ENCODE measurements around the gene WDR27.

DNA sequence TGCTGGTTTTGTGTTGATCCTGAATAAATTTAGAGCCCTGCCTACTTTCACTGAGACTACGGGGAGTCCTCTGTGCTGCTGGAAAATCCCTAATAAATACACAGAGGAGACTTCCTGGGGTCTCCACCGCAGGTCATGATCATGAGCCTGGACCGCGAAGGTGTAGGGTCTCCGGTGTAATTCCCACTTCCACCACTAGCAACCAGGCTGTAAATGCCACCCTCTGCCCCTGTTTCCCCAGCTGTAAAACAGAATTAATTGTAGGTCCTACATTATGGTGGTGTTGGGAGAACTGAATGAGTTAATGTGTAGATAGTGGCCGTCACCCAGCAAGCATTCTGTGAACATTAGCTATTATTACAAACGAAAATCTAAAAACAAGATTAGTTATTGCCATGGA is 256.6 kb downstream of the WDR27 start:
- TF ChIP-seq CTCF (IDR thresholded peaks at IDR 0.05; ENCODE audit: borderline replicate concordance, extremely low read depth, low read length, poor library complexity, severe bottlenecking) (peak; percentile 37), EZH2 (IDR thresholded peaks at IDR 0.05; ENCODE audit: borderline replicate concordance, low read depth, low read length, severe bottlenecking) (no peak)

Data from DND-41 (cell line).